T-helper 17 cell (primary cell): Measurements from ENCODE around the gene SYT11. TPM values are rescaled to one million over a fixed set of nuclear protein-coding genes. Genes with fewer than 3 reads are reported as not detected.
"Not testable (repeated sequence)": the region's sequence is repeated elsewhere in the genome, so short reads cannot be mapped to it uniquely, and the experiment has no call there.

ENCODE experiments used
- ATAC-seq: fragments of 150-1000 bp; cut with Tn5 transposase; 2 replicates; pipeline ENCODE4 v1.10.0; 2021; ENCODE audit warnings: mild to moderate bottlenecking, moderate library complexity
- DNase-seq, 3 donors: peaks; one replicate each; pipeline versions ENCODE4 v3.0.0 to v3.0.0-alpha.2; 2020 to 2021
- H3K9me3 ChIP-seq: one replicate; pipeline ENCODE4 v1.7.0; 2013; ENCODE audit warnings: low read length, mild to moderate bottlenecking; ENCODE audit not compliant: control insufficient read depth, poor library complexity, severe bottlenecking
- H3K27ac Mint-ChIP-seq: one replicate; pipeline ENCODE4 v1.8.0; 2022; ENCODE audit warnings: mild to moderate bottlenecking, moderate library complexity, mixed read lengths
- H3K27me3 Mint-ChIP-seq: one replicate; pipeline ENCODE4 v1.8.0; 2022; ENCODE audit warnings: mixed read lengths
- H3K36me3 Mint-ChIP-seq: one replicate; pipeline ENCODE4 v1.8.0; 2022; ENCODE audit warnings: low read depth, mixed read lengths
- H3K4me1 Mint-ChIP-seq: one replicate; pipeline ENCODE4 v1.8.0; 2022; ENCODE audit warnings: mild to moderate bottlenecking, mixed read lengths
- H3K4me3 Mint-ChIP-seq: one replicate; pipeline ENCODE4 v1.8.0; 2022; ENCODE audit warnings: mild to moderate bottlenecking, moderate library complexity, mixed read lengths
- total RNA-seq, 4 donors: library from RNA in 2 of 4; stranded (reverse) in 2 of 4; gene quantifications; one replicate each; pipeline ENCODE4 v1.2.3 and lab custom pipeline; 2022 to 2026

Gene SYT11
- total RNA-seq, 2 donors from 2014 or later = 27.0 to 30.2 TPM

GRCh38 chr1:155895617-155896016 lies 36.2 kb downstream of the SYT11 start:
- H3K27ac Mint-ChIP-seq, H3K4me3 Mint-ChIP-seq, ATAC-seq, DNase-seq, H3K27me3 Mint-ChIP-seq, H3K36me3 Mint-ChIP-seq, H3K9me3 ChIP-seq: not testable (repeated sequence)
- peaks cover 15% of the 10 kb centered on the region for H3K4me1 Mint-ChIP-seq

GRCh38 chr1:155896476-155896875 lies 37.1 kb downstream of the SYT11 start:
- H3K4me1 Mint-ChIP-seq = peaks cover 15% of the 10 kb centered on the region
- not testable (repeated sequence) for H3K27ac Mint-ChIP-seq, H3K4me3 Mint-ChIP-seq, H3K9me3 ChIP-seq, H3K36me3 Mint-ChIP-seq, DNase-seq, H3K27me3 Mint-ChIP-seq, ATAC-seq

- ATAC-seq = no peak
- Mint-ChIP-seq H3K4me1 (peaks cover 15% of the 10 kb centered on the region), H3K27me3 (no peaks in the 10 kb centered on the region), H3K36me3 (peaks cover 3% of the 10 kb centered on the region), H3K4me3 (no peak overlapping the region), H3K27ac (no peak overlapping the region)
- no peak for DNase-seq
- no peaks in the 10 kb centered on the region for H3K9me3 ChIP-seq
Observed at GRCh38 chr1:155897746-155898145, 38.4 kb downstream of the SYT11 start.

GRCh38 chr1:155898888-155899287 lies 39.5 kb downstream of the SYT11 start:
- no peak overlapping the region for H3K27ac Mint-ChIP-seq
- no peaks in the 10 kb centered on the region for H3K9me3 ChIP-seq
- DNase-seq (no peak), ATAC-seq (no peak)
- no peaks in the 10 kb centered on the region for H3K27me3 Mint-ChIP-seq
- peaks cover 6% of the 10 kb centered on the region for H3K4me1 Mint-ChIP-seq
- peaks cover 3% of the 10 kb centered on the region for H3K36me3 Mint-ChIP-seq
- no peak overlapping the region for H3K4me3 Mint-ChIP-seq

- no peaks in the 10 kb centered on the region for H3K27me3 Mint-ChIP-seq
- peaks cover 3% of the 10 kb centered on the region for H3K36me3 Mint-ChIP-seq
Observed at GRCh38 chr1:155899683-155900082, 40.3 kb downstream of the SYT11 start.

GRCh38 chr1:155900161-155900560 lies 40.8 kb downstream of the SYT11 start:
- Mint-ChIP-seq H3K36me3 (peaks cover 3% of the 10 kb centered on the region), H3K4me1 (peaks cover 6% of the 10 kb centered on the region), H3K27me3 (no peaks in the 10 kb centered on the region), H3K27ac (peak overlapping the region; percentile 34), H3K4me3 (no peak overlapping the region)
- DNase-seq = no peak
- H3K9me3 ChIP-seq = no peaks in the 10 kb centered on the region
- ATAC-seq = no peak

More at GRCh38 chr1:155899683-155900082, 40.3 kb downstream of the SYT11 start:
- no peak for ATAC-seq
- peaks cover 6% of the 10 kb centered on the region for H3K4me1 Mint-ChIP-seq
- DNase-seq = no peak
- no peak overlapping the region for H3K4me3 Mint-ChIP-seq
- H3K9me3 ChIP-seq = no peaks in the 10 kb centered on the region
- no peak overlapping the region for H3K27ac Mint-ChIP-seq

- peaks cover 3% of the 10 kb centered on the region for H3K36me3 Mint-ChIP-seq
- H3K9me3 ChIP-seq = no peaks in the 10 kb centered on the region
- no peaks in the 10 kb centered on the region for H3K27me3 Mint-ChIP-seq
- no peak overlapping the region for H3K27ac Mint-ChIP-seq
- no peak for DNase-seq
- no peak overlapping the region for H3K4me3 Mint-ChIP-seq
- no peak for ATAC-seq
- H3K4me1 Mint-ChIP-seq = peaks cover 4% of the 10 kb centered on the region
Observed at GRCh38 chr1:155904261-155904660, 44.9 kb downstream of the SYT11 start.

- H3K4me3 Mint-ChIP-seq = peak overlapping the region; percentile 99
- H3K27ac Mint-ChIP-seq = peak overlapping the region; percentile 95
- H3K27me3 Mint-ChIP-seq = no peaks in the 10 kb centered on the region
- no peaks in the 10 kb centered on the region for H3K9me3 ChIP-seq
- H3K4me1 Mint-ChIP-seq = peaks cover 20% of the 10 kb centered on the region
- no peak for DNase-seq
- H3K36me3 Mint-ChIP-seq = peaks cover 4% of the 10 kb centered on the region
- no peak for ATAC-seq
Observed at GRCh38 chr1:155909894-155910293, 50.5 kb downstream of the SYT11 start.

- no peaks in the 10 kb centered on the region for H3K27me3 Mint-ChIP-seq
- DNase-seq = no peak
- peak; percentile 58 for ATAC-seq
- peak overlapping the region; percentile 95 for H3K27ac Mint-ChIP-seq
- H3K9me3 ChIP-seq = no peaks in the 10 kb centered on the region
- peaks cover 4% of the 10 kb centered on the region for H3K36me3 Mint-ChIP-seq
- peaks cover 20% of the 10 kb centered on the region for H3K4me1 Mint-ChIP-seq
- H3K4me3 Mint-ChIP-seq = peak overlapping the region; percentile 99
Observed at GRCh38 chr1:155910621-155911121, 51.3 kb downstream of the SYT11 start.

GRCh38 chr1:155911156-155912055 lies 52.0 kb downstream of the SYT11 start, which contains the start of gene RIT1:
TSS of gene RIT1 (minus strand) at chr1:155911349. CDS start at chr1:155910761, 588 bp downstream.
- Mint-ChIP-seq H3K27me3 (no peaks in the 10 kb centered on the region), H3K4me3 (peak within 1 kb of the TSS; percentile 99), H3K36me3 (peaks cover 4% of the 10 kb centered on the region), H3K4me1 (peaks cover 20% of the 10 kb centered on the region), H3K27ac (peak within 1 kb of the TSS; percentile 95)
- ATAC-seq (peak; percentile 98), DNase-seq (peak; percentile 70 to 85 (median 84))
- no peaks in the 10 kb centered on the region for H3K9me3 ChIP-seq

GRCh38 chr1:155912056-155912536 lies 52.7 kb downstream of the SYT11 start:
- peaks cover 20% of the 10 kb centered on the region for H3K4me1 Mint-ChIP-seq
- peaks cover 5% of the 10 kb centered on the region for H3K36me3 Mint-ChIP-seq

GRCh38 chr1:155913969-155914757 lies 54.8 kb downstream of the SYT11 start:
- Mint-ChIP-seq H3K4me1 (peaks cover 18% of the 10 kb centered on the region), H3K36me3 (peaks cover 10% of the 10 kb centered on the region), H3K27ac (no peak overlapping the region), H3K4me3 (no peak overlapping the region), H3K27me3 (no peaks in the 10 kb centered on the region)
- no peak for DNase-seq
- no peak for ATAC-seq
- no peaks in the 10 kb centered on the region for H3K9me3 ChIP-seq

More at GRCh38 chr1:155912056-155912536, 52.7 kb downstream of the SYT11 start:
- Mint-ChIP-seq H3K4me3 (peak overlapping the region; percentile 99), H3K27me3 (no peaks in the 10 kb centered on the region), H3K27ac (peak overlapping the region; percentile 95)
- ATAC-seq (no peak), DNase-seq (no peak)
- H3K9me3 ChIP-seq = no peaks in the 10 kb centered on the region

GRCh38 chr1:155918660-155919059 lies 59.3 kb downstream of the SYT11 start:
- ATAC-seq = no peak
- H3K27ac Mint-ChIP-seq = no peak overlapping the region
- DNase-seq = no peak
- H3K27me3 Mint-ChIP-seq = no peaks in the 10 kb centered on the region
- H3K9me3 ChIP-seq = no peaks in the 10 kb centered on the region
- H3K4me1 Mint-ChIP-seq = no peaks in the 10 kb centered on the region
- H3K4me3 Mint-ChIP-seq = no peak overlapping the region
- peaks cover 14% of the 10 kb centered on the region for H3K36me3 Mint-ChIP-seq
